ENCODE measurements around the gene ELOVL2. TPM values are rescaled to one million over a fixed set of nuclear protein-coding genes. Genes with fewer than 3 reads are reported as not detected.

Gene ELOVL2
- total and polyA plus RNA-seq, 10 of the 15 experiments (the other 5 are each of a cell fraction or from before 2014, with no cell fraction given): 0.01 to 0.03 TPM; not detected in 8

DNA sequence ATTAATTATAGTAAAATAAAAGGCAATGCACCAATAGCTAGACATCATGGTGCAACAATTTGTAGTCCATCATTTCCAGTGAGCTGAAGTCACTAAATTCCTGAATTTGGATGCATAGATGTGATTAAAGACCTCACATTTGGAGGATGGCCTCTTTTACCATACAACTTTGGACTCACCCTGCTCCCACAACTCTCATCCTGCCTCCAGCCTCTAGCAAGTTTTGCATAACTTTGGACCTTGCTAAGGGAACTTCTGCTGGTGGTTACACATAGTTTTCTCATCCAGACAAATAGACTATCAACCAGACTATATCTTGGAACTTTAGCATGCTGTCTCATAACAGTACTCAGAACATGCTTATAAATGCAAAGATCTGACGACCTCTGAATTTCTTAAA lies 12.8 kb upstream of the ELOVL2 start (continued):
- TF ChIP-seq, protein P1, sequence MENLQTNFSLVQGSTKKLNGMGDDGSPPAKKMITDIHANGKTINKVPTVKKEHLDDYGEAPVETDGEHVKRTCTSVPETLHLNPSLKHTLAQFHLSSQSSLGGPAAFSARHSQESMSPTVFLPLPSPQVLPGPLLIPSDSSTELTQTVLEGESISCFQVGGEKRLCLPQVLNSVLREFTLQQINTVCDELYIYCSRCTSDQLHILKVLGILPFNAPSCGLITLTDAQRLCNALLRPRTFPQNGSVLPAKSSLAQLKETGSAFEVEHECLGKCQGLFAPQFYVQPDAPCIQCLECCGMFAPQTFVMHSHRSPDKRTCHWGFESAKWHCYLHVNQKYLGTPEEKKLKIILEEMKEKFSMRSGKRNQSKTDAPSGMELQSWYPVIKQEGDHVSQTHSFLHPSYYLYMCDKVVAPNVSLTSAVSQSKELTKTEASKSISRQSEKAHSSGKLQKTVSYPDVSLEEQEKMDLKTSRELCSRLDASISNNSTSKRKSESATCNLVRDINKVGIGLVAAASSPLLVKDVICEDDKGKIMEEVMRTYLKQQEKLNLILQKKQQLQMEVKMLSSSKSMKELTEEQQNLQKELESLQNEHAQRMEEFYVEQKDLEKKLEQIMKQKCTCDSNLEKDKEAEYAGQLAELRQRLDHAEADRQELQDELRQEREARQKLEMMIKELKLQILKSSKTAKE (IDR thresholded peaks at IDR 0.05; ENCODE audit: low read depth, poor library complexity, severe bottlenecking): no peak
- TF ChIP-seq ZBED1 (IDR thresholded peaks at IDR 0.05; ENCODE audit: borderline replicate concordance) (no peak), POLR2AphosphoS5 (IDR thresholded peaks at IDR 0.05; ENCODE audit: low read length) (no peak), CHD2 (IDR thresholded peaks at IDR 0.05; ENCODE audit: borderline replicate concordance, low read depth, low read length) (no peak), NR2C2 (IDR thresholded peaks at IDR 0.05; ENCODE audit: borderline replicate concordance, control insufficient read depth, insufficient read length, low read depth) (no peak), RB1 (IDR thresholded peaks at IDR 0.05; ENCODE audit: borderline replicate concordance) (no peak), RAD51 (IDR thresholded peaks at IDR 0.05) (no peak), FOXK2 (IDR thresholded peaks at IDR 0.05) (no peak)
- TF ChIP-seq, protein P2, sequence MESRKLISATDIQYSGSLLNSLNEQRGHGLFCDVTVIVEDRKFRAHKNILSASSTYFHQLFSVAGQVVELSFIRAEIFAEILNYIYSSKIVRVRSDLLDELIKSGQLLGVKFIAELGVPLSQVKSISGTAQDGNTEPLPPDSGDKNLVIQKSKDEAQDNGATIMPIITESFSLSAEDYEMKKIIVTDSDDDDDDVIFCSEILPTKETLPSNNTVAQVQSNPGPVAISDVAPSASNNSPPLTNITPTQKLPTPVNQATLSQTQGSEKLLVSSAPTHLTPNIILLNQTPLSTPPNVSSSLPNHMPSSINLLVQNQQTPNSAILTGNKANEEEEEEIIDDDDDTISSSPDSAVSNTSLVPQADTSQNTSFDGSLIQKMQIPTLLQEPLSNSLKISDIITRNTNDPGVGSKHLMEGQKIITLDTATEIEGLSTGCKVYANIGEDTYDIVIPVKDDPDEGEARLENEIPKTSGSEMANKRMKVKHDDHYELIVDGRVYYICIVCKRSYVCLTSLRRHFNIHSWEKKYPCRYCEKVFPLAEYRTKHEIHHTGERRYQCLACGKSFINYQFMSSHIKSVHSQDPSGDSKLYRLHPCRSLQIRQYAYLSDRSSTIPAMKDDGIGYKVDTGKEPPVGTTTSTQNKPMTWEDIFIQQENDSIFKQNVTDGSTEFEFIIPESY (IDR thresholded peaks at IDR 0.05): no peak
- TF ChIP-seq, protein P3, sequence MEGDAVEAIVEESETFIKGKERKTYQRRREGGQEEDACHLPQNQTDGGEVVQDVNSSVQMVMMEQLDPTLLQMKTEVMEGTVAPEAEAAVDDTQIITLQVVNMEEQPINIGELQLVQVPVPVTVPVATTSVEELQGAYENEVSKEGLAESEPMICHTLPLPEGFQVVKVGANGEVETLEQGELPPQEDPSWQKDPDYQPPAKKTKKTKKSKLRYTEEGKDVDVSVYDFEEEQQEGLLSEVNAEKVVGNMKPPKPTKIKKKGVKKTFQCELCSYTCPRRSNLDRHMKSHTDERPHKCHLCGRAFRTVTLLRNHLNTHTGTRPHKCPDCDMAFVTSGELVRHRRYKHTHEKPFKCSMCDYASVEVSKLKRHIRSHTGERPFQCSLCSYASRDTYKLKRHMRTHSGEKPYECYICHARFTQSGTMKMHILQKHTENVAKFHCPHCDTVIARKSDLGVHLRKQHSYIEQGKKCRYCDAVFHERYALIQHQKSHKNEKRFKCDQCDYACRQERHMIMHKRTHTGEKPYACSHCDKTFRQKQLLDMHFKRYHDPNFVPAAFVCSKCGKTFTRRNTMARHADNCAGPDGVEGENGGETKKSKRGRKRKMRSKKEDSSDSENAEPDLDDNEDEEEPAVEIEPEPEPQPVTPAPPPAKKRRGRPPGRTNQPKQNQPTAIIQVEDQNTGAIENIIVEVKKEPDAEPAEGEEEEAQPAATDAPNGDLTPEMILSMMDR (IDR thresholded peaks at IDR 0.05 in 2 of 3, conservative IDR thresholded peaks at IDR 0.05 in 1 of 3; ENCODE audit: control insufficient read depth in 2 of 3, extremely low read depth in 1 of 3, insufficient read depth in 1 of 3, low read depth in 3 of 3, low read length in 3 of 3): no peak
- TF ChIP-seq, protein P4, sequence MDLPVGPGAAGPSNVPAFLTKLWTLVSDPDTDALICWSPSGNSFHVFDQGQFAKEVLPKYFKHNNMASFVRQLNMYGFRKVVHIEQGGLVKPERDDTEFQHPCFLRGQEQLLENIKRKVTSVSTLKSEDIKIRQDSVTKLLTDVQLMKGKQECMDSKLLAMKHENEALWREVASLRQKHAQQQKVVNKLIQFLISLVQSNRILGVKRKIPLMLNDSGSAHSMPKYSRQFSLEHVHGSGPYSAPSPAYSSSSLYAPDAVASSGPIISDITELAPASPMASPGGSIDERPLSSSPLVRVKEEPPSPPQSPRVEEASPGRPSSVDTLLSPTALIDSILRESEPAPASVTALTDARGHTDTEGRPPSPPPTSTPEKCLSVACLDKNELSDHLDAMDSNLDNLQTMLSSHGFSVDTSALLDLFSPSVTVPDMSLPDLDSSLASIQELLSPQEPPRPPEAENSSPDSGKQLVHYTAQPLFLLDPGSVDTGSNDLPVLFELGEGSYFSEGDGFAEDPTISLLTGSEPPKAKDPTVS (IDR thresholded peaks at IDR 0.05; ENCODE audit: low read depth, low read length): no peak

Data from GM12878 (cell line).